GM12864 (cell line): Measurements from ENCODE around the gene FLT4.

Experiments
- DNase-seq: peaks from one replicate; pipeline ENCODE4 v3.0.0-alpha.2; 2011; ENCODE audit warnings: low read depth
- H3K4me3 ChIP-seq: 2 replicates; pipeline ENCODE4 v1.5.1; 2011; ENCODE audit warnings: mild to moderate bottlenecking, low read depth, low read length, control low read depth
- TF ChIP-seq, protein P1 (sequence below): IDR thresholded peaks from 2 replicates; pipeline ENCODE4 v1.5.1; 2011; ENCODE audit warnings: low read depth, mild to moderate bottlenecking, moderate library complexity, low read length, control low read depth, inconsistent platforms; ENCODE audit errors: missing control alignments

The FLT4 gene

DNA sequence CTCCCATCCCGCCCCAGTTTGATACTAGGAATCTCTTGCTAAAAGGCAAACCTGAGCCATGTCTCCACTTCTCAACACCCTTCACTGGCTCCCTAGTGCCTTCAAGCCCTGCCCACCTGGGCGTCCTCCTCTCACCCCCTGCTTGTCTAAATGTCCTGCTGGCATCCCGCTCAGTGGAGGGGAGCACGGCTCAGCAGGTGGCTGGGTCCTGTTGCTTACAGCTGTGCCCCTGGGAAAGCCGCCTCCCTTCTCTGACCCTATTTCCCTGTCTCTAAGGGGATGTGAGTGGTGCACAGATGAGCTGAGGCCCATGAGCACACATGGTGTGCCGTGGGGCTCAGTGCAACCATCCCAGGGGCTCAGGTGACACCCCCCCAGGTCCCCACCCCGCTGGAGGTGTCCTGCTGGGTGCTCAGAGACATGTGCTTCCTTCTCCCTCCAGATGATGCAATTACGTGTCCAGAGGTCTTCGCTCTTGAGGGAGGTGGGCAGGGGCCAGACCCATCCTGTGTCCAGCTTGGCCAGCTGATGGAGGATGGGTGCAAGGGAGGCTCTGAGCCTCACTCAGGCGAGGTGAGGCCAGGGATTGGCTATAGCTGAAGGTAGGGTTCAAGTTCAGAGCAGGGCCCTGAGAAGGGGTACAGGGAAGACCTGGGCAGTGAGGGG lies 24.1 kb downstream of the FLT4 start:
- H3K4me3 ChIP-seq = no peak overlapping the region
- no peak for DNase-seq
- TF ChIP-seq, protein P1, sequence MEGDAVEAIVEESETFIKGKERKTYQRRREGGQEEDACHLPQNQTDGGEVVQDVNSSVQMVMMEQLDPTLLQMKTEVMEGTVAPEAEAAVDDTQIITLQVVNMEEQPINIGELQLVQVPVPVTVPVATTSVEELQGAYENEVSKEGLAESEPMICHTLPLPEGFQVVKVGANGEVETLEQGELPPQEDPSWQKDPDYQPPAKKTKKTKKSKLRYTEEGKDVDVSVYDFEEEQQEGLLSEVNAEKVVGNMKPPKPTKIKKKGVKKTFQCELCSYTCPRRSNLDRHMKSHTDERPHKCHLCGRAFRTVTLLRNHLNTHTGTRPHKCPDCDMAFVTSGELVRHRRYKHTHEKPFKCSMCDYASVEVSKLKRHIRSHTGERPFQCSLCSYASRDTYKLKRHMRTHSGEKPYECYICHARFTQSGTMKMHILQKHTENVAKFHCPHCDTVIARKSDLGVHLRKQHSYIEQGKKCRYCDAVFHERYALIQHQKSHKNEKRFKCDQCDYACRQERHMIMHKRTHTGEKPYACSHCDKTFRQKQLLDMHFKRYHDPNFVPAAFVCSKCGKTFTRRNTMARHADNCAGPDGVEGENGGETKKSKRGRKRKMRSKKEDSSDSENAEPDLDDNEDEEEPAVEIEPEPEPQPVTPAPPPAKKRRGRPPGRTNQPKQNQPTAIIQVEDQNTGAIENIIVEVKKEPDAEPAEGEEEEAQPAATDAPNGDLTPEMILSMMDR = no peak

DNA sequence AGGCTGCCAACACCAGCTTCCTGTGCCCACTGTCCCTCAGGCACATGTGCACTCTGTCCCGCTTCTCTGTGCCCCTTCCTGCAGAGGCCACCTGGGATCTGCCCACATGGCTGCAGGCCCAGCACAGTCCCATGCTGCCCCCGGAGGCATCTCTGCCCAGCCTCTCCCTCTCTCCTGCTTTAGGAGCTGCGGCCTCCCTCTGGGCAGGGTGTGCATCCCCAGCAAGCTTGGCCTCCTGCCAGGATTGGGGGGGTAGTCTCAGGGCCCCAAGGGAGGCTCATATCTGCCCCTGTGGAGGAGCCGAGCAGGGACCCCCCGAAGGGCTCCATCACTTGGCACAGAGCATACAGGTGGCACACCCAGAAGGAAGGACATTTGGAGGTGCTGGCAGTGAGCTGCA lies 24.8 kb downstream of the FLT4 start:
- DNase-seq = no peak
- TF ChIP-seq, protein P1 = no peak
- H3K4me3 ChIP-seq = no peak overlapping the region

DNA sequence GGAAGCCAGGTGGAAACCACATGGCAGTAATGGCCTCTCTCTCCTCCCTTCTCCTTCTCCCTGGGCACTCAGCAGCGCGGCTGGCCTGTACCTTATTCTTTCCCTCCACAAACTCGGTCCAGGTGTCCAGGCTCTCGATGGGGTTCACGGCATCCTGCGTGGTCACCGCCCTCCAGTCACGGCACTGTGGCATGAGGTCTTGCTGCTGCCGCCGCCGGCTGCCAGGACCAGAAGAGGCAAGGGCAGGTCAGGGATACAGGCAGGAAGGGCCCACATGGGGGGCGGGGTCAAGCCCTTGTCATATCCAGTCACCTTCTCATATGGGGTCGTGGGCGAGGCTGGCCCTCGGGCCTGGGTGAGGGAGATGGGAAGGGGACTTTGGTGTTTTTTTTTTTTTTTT lies 25.6 kb downstream of the FLT4 start:
- no peak overlapping the region for H3K4me3 ChIP-seq
- TF ChIP-seq, protein P1 = no peak
- no peak for DNase-seq

DNA sequence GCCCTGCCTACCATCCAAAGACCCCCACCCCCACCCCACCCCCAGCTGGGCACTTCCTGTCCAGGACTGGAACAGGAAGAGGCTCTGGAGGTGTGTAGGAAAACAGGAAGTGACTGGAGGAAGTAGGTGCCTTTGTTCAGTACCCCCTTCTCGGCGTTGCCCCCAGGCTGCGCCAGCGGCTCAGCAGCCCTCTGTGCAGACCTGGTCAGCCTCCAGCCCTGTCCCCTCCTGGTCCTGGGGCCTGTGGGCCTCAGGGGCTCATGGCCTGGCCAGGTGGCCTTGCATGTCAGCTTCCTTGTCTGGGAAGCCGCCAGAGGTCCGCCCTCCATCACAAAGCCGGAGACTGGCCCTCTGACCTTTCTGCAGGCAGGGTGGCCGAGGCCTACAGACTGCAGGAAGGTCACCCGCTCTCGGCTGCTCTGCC lies 26.0 kb downstream of the FLT4 start:
- no peak overlapping the region for H3K4me3 ChIP-seq
- TF ChIP-seq, protein P1 = no peak
- DNase-seq = no peak

DNA sequence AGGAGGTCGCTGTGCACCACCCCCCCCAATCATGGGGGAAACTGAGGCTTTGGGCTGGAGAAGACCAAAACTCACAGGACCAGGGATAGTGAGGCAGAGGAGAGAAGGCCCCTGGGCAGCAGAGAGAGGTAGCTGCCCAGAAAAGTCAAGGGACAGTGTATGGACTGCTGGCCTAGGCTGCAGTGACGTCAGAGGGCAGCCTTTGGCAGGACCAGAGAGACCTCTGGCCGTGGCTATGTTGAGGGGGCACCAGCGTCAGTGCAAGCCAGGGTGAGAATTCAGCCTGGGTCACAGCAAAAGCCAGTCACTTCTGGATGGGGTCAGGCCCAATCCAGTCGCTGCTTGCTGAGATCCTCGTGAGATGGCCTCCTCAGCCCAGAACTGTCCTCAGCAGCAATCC lies 26.5 kb downstream of the FLT4 start:
- H3K4me3 ChIP-seq = no peak overlapping the region
- DNase-seq = no peak
- TF ChIP-seq, protein P1 = no peak

DNA sequence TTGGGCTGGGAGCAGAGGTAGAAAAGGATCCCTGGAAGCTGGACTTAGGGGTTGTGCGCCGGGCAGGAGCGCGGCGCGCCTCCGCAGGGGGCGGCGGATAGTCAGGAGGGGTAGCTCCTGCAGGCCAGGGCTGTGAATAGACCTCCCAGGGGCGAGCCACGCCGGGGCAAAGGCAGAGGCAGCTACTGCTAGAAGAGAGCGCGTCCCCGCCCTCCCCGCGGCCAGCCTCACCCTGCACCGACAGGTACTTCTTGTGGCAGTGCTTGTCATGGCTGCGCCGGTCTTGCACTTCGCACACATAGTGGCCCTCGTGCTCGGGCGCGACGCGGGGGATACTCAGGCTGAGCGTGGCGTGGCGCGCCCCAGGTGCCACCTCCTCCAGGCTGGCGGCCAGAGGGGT lies 28.1 kb downstream of the FLT4 start:
- no peak for DNase-seq
- TF ChIP-seq, protein P1 = no peak
- no peak overlapping the region for H3K4me3 ChIP-seq

DNA sequence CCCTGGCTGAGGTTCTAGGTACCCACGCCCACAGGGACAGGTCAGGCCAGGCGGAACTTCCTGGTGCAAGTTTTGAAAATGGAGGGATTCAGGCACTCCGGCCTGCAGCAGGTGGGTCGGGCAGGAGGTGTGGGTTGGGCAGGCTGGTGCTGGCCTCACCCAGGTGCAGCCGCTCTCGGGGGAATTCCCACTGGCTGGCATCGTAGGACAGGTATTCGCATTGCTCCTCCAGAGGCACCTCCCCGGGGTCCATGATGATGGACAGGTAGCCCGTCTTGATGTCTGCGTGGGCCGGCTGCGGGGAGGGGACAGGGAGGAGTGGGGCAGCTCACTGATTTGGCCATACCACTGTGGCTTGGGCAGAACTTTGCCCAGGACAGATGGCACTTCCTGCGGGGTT lies 29.4 kb downstream of the FLT4 start:
- TF ChIP-seq, protein P1 = no peak
- no peak for DNase-seq
- H3K4me3 ChIP-seq = no peak overlapping the region
